ENCODE measurements around the gene KRTAP12-3.
"Not testable (repeated sequence)": the region's sequence is repeated elsewhere in the genome, so short reads cannot be mapped to it uniquely, and the experiment has no call there.

The KRTAP12-3 gene

DNA sequence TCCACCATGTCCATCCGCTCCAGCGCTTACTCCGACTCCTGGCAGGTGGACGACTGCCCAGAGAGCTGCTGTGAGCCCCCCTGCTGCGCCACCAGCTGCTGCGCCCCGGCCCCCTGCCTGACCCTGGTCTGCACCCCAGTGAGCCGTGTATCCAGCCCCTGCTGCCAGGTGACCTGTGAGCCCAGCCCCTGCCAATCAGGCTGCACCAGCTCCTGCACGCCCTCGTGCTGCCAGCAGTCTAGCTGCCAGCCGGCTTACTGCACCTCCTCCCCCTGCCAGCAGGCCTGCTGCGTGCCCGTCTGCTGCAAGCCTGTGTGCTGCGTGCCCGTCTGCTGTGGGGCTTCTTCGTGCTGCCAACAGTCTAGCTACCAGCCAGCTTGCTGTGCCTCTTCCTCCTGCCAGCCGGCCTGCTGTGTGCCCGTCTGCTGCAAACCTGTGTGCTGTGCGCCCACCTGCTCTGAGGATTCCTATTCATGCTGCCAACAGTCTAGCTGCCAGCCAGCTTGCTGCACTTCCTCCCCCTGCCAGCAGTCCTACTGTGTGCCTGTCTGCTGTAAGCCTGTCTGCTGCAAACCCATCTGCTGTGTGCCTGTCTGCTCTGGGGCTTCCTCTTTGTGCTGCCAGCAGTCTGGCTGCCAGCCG is 30.4 kb upstream of the KRTAP12-3 start:
- DNase-seq (ENCODE audit: low spot score), result not testable (repeated sequence)

DNA sequence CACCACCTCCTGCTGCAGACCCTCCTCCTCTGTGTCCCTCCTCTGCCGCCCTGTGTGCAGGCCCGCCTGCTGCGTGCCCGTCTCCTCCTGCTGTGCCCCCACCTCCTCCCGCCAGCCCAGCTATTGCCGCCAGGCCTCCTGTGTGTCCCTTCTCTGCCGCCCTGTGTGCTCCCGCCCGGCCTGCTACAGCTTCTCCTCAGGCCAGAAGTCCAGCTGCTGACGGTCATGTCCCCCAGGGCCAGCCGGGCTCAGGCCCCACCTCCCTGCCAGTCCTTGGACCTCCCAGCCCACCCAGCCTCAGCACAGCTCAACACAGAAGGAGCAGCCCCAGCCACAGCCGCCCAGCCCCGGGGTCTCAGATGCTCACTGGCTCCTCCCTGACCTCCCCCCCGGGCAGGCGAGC is 29.9 kb upstream of the KRTAP12-3 start:
- not testable (repeated sequence) for DNase-seq (ENCODE audit: low spot score)

DNA sequence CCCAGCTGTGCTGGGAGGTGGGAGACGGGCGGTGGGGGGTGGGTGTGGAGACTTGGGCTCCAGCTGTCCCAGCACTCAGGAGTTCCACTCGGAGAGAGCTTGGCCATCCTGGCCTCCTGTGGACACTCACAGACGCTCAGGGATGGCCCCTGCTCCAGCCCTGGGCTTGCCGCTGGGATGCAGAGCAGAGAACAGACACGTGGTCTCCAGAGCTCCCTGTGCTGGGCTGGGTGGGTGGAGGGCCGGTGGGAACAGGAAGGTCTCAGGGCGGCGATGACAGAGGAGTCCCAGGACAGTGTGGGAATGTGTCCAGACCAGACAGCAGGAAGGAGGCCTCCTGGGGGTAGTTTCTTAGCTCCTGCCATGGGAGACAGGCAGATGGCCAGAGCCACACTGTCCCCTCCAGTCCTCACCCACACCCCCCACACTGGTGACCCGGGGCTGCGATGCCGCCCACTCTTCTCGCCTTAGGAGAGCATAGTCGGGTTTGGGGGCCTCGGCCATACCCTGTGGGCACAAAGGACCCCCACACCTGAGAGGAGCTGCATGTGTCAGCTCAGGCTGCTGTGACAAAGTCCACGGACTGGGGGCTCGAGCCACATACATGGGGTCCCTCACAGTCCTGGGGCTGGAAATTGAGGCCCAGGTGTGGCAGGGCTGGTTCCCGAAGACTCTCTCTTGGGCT is 28.9 kb upstream of the KRTAP12-3 start:
- no peak for DNase-seq (ENCODE audit: low spot score)

DNA sequence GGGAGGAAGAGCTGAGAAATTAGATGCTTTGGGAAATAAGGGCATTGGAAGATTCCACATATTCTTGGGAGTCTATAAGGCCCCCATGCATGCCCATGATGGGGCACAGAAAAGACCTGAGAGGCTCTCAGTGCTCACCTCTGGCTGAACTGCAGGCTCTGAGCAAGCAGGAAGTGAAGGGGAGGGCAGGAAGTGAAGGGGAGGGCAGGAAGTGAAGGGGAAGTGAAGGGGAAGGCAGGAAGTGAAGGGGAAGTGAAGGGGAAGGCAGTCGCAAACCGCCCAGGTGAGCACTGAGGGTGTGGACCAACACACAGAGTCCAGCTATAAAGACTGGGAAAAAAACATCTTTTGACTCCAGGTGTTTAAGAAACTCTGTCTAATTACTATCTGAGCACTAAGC is 27.3 kb upstream of the KRTAP12-3 start:
- no peak for DNase-seq (ENCODE audit: low spot score)

- no peak for DNase-seq (ENCODE audit: low spot score)
Observed at GRCh38 chr21:44632067-44632466, 25.7 kb upstream of the KRTAP12-3 start.

DNA sequence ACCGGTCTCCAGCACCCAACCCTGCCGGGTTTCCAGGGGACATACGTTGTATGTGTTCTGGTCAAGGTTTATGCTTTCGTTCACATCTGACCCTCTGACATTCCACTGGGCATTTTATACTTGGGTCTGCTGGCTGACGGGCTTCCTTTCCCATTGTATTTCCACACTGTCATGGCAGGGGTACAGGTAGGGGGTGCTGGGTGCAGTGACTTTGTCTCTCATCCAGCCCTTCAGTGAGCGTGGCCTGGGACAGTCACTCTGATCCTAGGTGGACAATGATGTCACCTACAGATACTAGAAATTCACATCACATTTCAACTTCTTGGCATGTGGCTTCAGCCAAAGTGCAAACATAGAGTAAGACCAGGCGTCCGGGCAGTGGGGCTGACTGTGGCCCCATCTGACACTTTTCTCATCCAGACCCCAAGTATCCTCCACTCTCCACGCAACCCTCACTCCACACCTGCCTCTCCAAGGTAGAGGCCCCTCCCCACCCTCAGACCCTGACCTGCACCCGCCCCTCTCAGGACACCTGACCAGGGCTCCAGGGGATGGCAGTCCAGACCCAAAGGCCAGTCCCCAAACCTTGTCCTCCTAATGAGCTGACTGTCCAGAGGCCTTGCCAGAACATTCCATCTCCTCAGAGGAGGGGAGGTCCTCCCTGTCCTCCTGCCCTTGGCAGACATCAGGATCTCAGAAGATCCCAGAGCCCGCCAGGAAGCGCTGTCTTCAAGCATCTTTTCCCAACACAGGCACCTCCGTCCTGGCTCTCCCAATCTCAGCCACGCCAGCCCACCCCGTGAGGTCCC is 21.3 kb upstream of the KRTAP12-3 start:
- DNase-seq (ENCODE audit: low spot score), result no peak

GRCh38 chr21:44637018-44637850 is 20.5 kb upstream of the KRTAP12-3 start, which contains the start of gene KRTAP10-10:
Gene KRTAP10-10, plus strand, starts transcription at chr21:44637356. Its CDS starts 62 bp downstream, at chr21:44637418.
- no peak for DNase-seq (ENCODE audit: low spot score)

DNA sequence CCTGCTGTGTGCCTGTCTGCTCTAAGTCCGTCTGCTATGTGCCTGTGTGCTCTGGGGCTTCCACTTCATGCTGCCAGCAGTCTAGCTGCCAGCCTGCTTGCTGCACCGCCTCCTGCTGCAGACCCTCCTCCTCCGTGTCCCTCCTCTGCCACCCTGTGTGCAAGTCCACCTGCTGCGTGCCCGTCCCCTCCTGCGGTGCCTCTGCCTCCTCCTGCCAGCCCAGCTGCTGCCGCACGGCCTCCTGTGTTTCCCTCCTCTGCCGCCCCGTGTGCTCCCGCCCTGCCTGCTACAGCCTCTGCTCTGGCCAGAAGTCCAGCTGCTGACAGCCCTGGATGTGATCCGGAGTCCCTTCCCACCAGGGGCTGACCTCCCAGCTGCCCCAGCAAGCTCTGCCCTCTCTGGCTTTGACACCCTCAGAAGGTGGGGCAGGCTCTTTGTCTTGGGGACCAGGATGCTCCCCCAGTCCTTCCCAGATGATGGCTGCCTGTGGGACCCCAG is 19.8 kb upstream of the KRTAP12-3 start:
- not testable (repeated sequence) for DNase-seq (ENCODE audit: low spot score)

DNA sequence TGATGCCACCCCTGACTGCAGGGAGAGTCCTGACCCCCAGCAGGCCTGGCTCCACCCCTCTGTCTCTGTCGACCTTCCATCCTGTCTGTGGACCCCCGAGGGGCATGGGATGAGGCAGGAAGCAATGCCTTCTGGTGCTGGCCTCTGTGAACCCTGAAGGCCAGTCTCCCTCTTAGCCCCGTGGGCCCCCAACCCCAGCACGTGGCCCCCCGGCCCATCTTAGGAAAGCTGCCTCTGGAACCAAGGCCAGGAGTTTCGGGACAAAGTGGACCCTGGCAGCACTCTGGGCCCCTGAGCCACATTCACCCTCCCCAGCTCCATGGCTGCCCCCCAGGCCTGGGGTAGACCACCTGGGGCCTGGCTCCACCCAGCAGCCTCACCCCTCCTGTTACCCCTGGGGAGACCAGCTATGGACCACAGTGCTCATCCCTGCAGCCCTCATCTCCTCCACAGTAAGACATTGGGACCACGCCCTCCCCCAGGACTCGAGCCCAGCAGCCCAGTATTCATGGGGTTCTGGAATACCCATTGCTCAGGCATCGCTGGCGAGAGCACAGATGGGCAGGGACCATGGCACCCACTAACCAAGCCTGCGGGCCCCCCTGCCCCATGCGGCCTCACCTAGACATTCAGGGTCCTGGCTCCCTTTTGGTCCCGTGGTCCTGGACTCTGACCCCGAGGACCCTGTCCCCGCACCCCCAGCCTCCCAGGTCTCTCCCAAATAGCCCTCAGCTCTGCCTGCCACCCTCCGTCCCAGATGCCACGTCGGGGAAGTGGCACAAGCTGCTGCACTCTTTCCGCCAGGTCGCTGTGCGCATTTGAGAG is 19.0 kb upstream of the KRTAP12-3 start:
- not testable (repeated sequence) for DNase-seq (ENCODE audit: low spot score)

DNA sequence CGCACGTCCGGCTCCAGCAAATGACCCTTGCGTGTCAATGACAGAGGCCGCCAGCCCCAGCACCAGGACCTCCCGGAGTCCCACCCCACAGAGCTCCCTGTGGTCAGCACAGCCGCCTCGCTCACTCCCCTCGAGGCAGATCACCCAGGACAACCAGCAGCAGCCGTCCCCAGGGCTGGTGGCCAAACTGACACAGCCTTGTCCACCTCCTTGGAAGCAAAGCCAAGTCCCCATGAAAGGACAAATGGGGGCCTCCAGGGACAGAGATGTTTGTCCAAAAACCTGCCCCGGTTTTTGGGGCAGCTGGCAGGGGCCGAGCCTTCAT is 18.4 kb upstream of the KRTAP12-3 start:
- no peak for DNase-seq (ENCODE audit: low spot score)

DNA sequence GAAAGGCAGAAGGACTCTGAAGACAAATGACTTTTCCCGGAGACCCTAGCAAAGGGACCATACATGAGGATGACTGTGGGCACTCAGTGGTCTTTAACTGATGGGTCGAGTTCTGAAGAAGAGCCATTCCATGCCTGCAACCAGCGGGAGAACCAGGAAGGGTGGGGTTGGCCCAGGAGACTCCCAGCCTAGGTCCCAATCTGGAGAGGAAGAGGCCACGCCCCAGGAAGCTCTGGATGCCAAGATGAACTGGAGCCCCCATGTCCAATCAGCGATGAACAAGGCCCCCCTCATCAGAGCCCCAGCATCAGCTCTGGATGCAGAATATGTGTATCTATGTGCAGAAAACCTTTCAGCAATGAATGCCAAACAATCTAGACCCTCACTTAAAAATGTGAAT is 17.0 kb upstream of the KRTAP12-3 start:
- no peak for DNase-seq (ENCODE audit: low spot score)

GRCh38 chr21:44643741-44644310 is 13.9 kb upstream of the KRTAP12-3 start:
- DNase-seq (ENCODE audit: low spot score), result no peak

GRCh38 chr21:44644878-44645277 is 12.9 kb upstream of the KRTAP12-3 start:
- no peak for DNase-seq (ENCODE audit: low spot score)

DNA sequence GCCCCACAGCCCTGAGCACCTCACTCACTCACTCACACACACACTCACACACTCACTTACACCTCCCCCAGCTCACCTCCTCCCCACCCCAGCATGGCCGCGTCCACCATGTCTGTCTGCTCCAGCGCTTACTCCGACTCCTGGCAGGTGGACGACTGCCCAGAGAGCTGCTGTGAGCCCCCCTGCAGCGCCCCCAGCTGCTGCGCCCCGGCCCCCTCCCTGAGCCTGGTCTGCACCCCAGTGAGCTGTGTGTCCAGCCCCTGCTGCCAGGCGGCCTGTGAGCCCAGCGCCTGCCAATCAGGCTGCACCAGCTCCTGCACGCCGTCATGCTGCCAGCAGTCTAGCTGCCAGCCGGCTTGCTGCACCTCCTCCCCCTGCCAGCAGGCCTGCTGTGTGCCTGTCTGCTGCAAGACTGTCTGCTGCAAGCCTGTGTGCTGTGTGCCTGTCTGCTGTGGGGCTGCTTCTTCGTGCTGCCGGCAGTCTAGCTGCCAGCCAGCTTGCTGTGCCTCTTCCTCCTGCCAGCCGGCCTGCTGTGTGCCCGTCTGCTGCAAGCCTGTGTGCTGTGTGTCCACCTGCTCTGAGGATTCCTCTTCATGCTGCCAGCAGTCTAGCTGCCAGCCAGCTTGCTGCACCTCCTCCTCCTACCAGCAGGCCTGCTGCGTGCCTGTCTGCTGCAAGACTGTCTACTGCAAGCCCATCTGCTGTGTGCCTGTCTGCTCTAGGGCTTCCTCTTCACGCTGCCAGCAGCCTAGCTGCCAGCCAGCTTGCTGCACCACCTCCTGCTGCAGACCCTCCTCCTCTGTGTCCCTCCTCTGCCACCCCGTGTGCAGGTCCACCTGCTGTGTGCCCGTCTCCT is 11.1 kb upstream of the KRTAP12-3 start, which contains the start of gene KRTAP10-11:
TSS of gene KRTAP10-11 (plus strand) at position 49 of the 856 bp plus-strand sequence. CDS start at position 94, 45 bp downstream.
- not testable (repeated sequence) for DNase-seq (ENCODE audit: low spot score)

- no peak for DNase-seq (ENCODE audit: low spot score)
Observed at GRCh38 chr21:44647222-44647552, 10.5 kb upstream of the KRTAP12-3 start.

GRCh38 chr21:44648557-44649311 is 9.0 kb upstream of the KRTAP12-3 start:
- no peak for DNase-seq (ENCODE audit: low spot score)

DNA sequence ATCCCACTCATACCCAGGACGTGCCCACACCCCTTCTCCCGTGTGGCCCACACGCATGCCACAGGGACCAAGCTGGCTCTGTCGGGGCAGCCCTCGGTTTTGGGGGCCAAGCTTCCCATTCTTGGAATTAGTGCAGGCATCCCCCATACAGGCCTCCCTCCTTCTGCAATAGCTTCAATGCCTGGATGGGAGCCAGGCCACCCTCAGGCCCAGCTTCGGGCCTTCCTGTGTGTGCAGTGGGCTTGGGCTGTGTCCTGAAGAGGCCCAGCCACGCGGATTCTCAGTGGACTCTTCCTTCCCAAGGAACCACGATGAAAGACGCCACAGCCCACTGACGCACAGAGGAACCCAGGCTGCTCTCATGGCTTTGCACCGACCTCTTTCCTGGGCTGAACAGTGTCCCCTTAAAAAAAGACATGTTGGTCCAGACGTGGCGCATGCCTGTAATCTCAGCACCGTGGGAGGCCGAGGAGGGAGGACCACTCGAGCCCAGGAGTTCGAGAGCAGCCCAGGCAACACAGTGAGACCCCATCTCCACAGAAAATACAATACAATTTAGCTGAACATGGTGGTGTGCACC is 8.1 kb upstream of the KRTAP12-3 start:
- DNase-seq (ENCODE audit: low spot score), result no peak

DNA sequence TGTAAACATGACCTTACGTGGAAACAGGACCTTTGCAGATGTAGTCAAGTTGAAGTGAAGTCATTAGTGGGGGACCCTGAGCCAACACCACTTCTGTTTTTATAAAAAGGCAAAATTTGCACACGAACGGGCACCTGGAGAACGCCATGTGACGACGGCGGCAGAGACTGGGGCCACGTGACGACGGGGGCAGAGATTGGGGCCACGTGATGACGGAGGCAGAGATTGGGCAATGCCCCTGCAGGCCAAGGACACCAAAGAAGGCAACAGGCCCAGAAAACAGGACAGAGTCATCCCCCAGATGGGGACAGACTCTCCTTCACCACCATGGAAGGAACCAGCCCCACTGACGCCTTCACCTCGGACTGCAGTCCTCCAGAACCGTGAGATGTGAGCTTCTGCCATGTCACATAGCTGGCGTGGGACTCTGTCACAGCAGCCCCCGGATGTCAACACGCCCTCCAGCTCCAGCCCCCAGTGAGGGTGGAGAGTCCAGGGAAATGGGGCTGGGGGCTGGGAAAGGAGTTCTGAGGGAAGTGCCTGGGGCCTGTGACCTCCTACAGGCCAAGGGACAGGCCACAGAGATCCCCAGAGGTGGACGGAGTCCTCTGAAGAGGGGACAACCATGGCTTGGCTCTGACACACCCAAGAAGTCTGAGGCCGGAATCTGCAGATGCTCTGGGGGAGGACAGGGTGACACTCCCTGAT is 7.3 kb upstream of the KRTAP12-3 start:
- no peak for DNase-seq (ENCODE audit: low spot score)

Measured in hematopoietic multipotent progenitor cell treated with erythropoietin and hydrocortisone succinate and interleukin-3 and kit ligand, for 15 days (in vitro differentiated cells).